ENCODE results near the gene MYLK4.

GRCh38 chr6:2791450-2791974 lies 40.8 kb upstream of the MYLK4 start:
- TF ChIP-seq CTCF (CRISPR knock-in tag; IDR thresholded peaks at IDR 0.05) = no peak
- TF ChIP-seq POLR2A (IDR thresholded peaks at IDR 0.05; ENCODE audit: insufficient read depth in 1 of 2, low read depth in 2 of 2, low read length in 2 of 2) = no peak
- no peak for TF ChIP-seq KDM5A (IDR thresholded peaks at IDR 0.05; ENCODE audit: borderline replicate concordance, low read length)
- TF ChIP-seq CEBPZ (IDR thresholded peaks at IDR 0.05; ENCODE audit: low read length) = no peak

Measured in HepG2 (cell line).